DND-41 (cell line): Measurements from ENCODE around the gene C1orf198.

Experiments used
- ATAC-seq: fragments of 200-7000 bp; cut with Tn5 transposase; 3 replicates; pipeline ENCODE4 v1.9.1; 2021; ENCODE audit warnings: low read depth; ENCODE audit not compliant: insufficient read depth
- DNase-seq: peaks from one replicate; pipeline ENCODE4 v3.0.0-alpha.2; 2020
- H2AFZ ChIP-seq: 2 replicates; pipeline ENCODE4 v1.6.0; 2012; ENCODE audit warnings: low read depth, low read length
- H3K27ac ChIP-seq: 2 replicates; pipeline ENCODE4 v1.5.1; 2012; ENCODE audit warnings: low read length, inconsistent platforms
- H3K27me3 ChIP-seq: fragments of 200-600 bp; sonication (generic); 2 replicates; pipeline ENCODE4 v1.6.0; 2012; ENCODE audit warnings: low read length, mild to moderate bottlenecking, inconsistent platforms; ENCODE audit not compliant: insufficient read depth, poor library complexity
- H3K36me3 ChIP-seq: 2 replicates; pipeline ENCODE4 v1.5.1; 2012; ENCODE audit warnings: low read length, inconsistent platforms; ENCODE audit not compliant: insufficient read depth
- H3K4me1 ChIP-seq: 2 replicates; pipeline ENCODE4 v1.5.1; 2012; ENCODE audit warnings: mild to moderate bottlenecking, low read length; ENCODE audit not compliant: insufficient read depth
- H3K4me2 ChIP-seq: 2 replicates; pipeline ENCODE4 v1.6.0; 2012; ENCODE audit warnings: mild to moderate bottlenecking, moderate library complexity, low read length, inconsistent platforms; ENCODE audit not compliant: insufficient read depth
- H3K4me3 ChIP-seq, 2 experiments: fragments of 200-600 bp in 1 of 2; shearing (Covaris generic) in 1 of 2; 2 replicates each; pipeline ENCODE4 v1.5.1; 2012 to 2016; ENCODE audit warnings: inconsistent platforms in 2 of 2, low read length in 2 of 2, mild to moderate bottlenecking in 2 of 2, low read depth in 1 of 2, moderate library complexity in 1 of 2
- H3K79me2 ChIP-seq: 2 replicates; pipeline ENCODE4 v1.6.0; 2012; ENCODE audit warnings: low read length, inconsistent platforms; ENCODE audit not compliant: insufficient read depth
- H3K9ac ChIP-seq: 2 replicates; pipeline ENCODE4 v1.6.0; 2012; ENCODE audit warnings: low read depth, mild to moderate bottlenecking, inconsistent platforms, low read length, moderate library complexity
- H3K9me3 ChIP-seq: 2 replicates; pipeline ENCODE4 v1.5.1; 2012; ENCODE audit warnings: low read length, moderate library complexity, mild to moderate bottlenecking, inconsistent platforms; ENCODE audit not compliant: insufficient read depth, severe bottlenecking
- H4K20me1 ChIP-seq: 2 replicates; pipeline ENCODE4 v1.6.0; 2012; ENCODE audit warnings: low read length; ENCODE audit not compliant: insufficient read depth
- EZH2 ChIP-seq: IDR thresholded peaks from 3 replicates; pipeline ENCODE4 v1.6.1; 2012; ENCODE audit warnings: borderline replicate concordance, low read depth, mild to moderate bottlenecking, moderate library complexity, low read length, inconsistent platforms; ENCODE audit not compliant: severe bottlenecking
- TF ChIP-seq, protein P1 (sequence below): IDR thresholded peaks from 2 replicates; pipeline ENCODE4 v1.5.1; 2012; ENCODE audit warnings: borderline replicate concordance, low read length, moderate library complexity, mild to moderate bottlenecking; ENCODE audit not compliant: poor library complexity, severe bottlenecking; ENCODE audit errors: extremely low read depth

The C1orf198 gene

DNA sequence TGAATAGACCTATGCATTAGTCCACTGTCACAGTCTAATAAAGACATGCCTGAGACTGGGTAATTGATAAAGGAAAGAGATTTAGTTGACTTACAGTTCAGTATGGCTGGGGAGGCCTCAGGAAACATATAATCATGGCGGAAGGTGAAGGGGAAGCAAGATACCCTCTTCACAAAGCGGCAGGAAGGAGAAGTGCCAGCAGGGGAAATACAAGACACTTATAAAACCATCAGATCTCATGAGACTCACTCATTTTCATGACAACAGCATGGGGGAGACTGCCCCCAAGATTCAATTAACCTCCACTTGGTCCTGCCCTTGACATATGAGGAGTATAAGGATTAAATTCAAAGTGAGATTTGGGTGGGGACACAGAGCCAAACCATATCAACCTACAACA is 61.8 kb downstream of the C1orf198 start:
- no peaks in the 10 kb centered on the region for H4K20me1 ChIP-seq
- no peak overlapping the region for H2AFZ ChIP-seq

DNA sequence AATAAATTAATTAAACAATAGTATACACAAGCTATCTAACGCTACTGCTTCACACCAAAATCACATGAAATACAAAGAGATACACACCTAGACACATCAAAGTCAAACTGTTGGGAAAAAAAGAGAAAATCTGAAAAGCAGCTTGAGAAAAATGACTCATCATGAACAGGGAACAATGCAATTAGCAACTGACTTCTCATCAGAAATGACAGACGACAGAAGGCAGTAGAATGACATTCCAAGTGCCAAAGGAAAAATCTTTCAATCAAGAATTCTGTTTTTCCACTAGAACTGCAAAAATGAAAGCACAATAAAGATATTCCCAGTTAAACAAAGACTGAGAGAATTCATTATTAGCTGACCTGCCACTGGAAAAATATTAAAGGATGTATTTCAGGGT is 63.9 kb downstream of the C1orf198 start:
- H3K4me2 ChIP-seq: no peak overlapping the region
- H3K79me2 ChIP-seq: no peaks in the 10 kb centered on the region
- no peak for TF ChIP-seq EZH2
- TF ChIP-seq, protein P1, sequence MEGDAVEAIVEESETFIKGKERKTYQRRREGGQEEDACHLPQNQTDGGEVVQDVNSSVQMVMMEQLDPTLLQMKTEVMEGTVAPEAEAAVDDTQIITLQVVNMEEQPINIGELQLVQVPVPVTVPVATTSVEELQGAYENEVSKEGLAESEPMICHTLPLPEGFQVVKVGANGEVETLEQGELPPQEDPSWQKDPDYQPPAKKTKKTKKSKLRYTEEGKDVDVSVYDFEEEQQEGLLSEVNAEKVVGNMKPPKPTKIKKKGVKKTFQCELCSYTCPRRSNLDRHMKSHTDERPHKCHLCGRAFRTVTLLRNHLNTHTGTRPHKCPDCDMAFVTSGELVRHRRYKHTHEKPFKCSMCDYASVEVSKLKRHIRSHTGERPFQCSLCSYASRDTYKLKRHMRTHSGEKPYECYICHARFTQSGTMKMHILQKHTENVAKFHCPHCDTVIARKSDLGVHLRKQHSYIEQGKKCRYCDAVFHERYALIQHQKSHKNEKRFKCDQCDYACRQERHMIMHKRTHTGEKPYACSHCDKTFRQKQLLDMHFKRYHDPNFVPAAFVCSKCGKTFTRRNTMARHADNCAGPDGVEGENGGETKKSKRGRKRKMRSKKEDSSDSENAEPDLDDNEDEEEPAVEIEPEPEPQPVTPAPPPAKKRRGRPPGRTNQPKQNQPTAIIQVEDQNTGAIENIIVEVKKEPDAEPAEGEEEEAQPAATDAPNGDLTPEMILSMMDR: no peak
- no peak for ATAC-seq
- no peaks in the 10 kb centered on the region for H3K9me3 ChIP-seq
- DNase-seq: no peak
- no peaks in the 10 kb centered on the region for H3K27me3 ChIP-seq
- H3K27ac ChIP-seq: no peak overlapping the region
- H3K4me3 ChIP-seq: no peak overlapping the region
- no peak overlapping the region for H2AFZ ChIP-seq
- H4K20me1 ChIP-seq: no peaks in the 10 kb centered on the region
- no peaks in the 10 kb centered on the region for H3K36me3 ChIP-seq
- H3K4me1 ChIP-seq: no peaks in the 10 kb centered on the region
- no peak overlapping the region for H3K9ac ChIP-seq

More for the DNA sequence above, 61.8 kb downstream of the C1orf198 start:
- H3K4me1 ChIP-seq: no peaks in the 10 kb centered on the region
- H3K9ac ChIP-seq: no peak overlapping the region
- no peak overlapping the region for H3K4me3 ChIP-seq
- no peaks in the 10 kb centered on the region for H3K27me3 ChIP-seq
- no peaks in the 10 kb centered on the region for H3K36me3 ChIP-seq
- H3K79me2 ChIP-seq: no peaks in the 10 kb centered on the region
- TF ChIP-seq, protein P1: no peak
- TF ChIP-seq EZH2: no peak
- H3K4me2 ChIP-seq: no peak overlapping the region
- no peak for ATAC-seq
- no peak for DNase-seq
- no peak overlapping the region for H3K27ac ChIP-seq
- no peaks in the 10 kb centered on the region for H3K9me3 ChIP-seq

DNA sequence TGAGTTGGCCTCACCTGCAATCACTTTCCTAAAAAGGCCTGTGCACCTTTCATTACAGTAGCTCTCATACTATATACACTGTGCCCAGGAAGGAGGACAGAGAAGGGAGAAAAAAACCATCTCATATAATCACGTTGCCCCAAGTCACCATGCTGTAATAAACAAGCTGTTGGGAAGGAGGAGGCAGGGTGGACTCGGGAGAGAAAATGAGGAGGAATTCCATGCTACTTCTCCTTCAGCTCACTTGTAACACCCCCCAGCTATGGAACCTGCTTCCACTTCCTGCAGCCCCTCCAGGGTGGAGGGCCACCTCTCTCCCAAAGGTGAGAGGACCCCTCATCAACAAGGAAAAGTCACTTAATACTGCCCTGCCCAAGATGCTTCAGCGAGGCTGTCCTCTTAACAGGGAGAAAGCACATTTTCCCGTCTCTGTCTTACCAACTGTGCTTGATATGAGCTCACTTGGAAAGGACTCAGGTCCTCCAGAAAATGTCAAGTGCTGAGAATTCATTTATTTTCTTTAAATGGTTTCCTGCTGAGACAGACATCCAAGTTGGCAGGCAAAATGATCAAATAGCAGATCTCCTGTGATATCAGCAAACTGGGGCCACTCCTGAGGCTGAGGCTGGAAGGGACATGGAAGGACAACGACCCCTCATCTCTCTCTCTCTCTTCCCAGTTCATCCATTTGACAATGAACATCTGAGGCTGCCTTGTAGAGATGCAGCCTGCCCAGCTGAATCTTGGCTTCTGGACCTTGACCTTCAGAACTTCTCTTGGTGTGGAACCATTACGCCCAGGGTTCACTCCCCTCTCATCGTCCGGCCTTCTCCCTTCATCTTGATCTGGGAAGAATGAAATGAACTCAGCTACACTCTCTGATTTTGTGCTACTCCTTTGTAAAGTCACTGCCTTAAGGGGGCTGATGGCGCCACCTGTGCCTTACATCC is 67.2 kb downstream of the C1orf198 start:
- H3K27me3 ChIP-seq: peaks cover 6% of the 10 kb centered on the region
- H3K9ac ChIP-seq: no peak overlapping the region
- H3K27ac ChIP-seq: no peak overlapping the region
- no peaks in the 10 kb centered on the region for H3K79me2 ChIP-seq
- H3K4me1 ChIP-seq: no peaks in the 10 kb centered on the region
- H3K9me3 ChIP-seq: no peaks in the 10 kb centered on the region
- H3K4me2 ChIP-seq: no peak overlapping the region
- ATAC-seq (no peak), DNase-seq (no peak)
- TF ChIP-seq EZH2: no peak
- TF ChIP-seq, protein P1: no peak
- no peaks in the 10 kb centered on the region for H3K36me3 ChIP-seq
- H3K4me3 ChIP-seq: no peak overlapping the region
- no peaks in the 10 kb centered on the region for H4K20me1 ChIP-seq
- H2AFZ ChIP-seq: no peak overlapping the region
